Measurements from ENCODE around the gene RNASE9.
"Not testable (repeated sequence)": the region's sequence is repeated elsewhere in the genome, so short reads cannot be mapped to it uniquely, and the experiment has no call there.

The RNASE9 gene

DNA sequence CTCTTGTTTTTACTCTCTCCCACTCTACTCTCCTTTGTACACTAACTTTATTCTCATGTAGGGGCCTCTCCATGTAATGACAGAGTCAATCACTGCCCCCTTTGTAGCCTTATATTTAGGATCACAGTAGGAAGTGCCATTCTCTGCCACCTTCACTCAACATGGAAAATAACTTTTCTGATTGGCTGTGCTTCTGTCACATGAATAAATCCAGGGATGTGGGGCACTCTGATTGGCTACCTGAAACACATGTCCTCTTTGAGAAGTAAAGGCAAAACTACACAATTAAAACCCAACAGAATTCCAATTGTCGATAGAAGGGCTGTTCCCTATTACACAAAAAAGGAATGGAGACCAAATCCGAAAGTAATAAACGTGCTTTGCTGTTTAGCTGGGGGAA is at the start of gene RNASE9:
RNASE9 (minus strand) TSS at position 87 of the 400 bp plus-strand sequence.
- no peak for DNase-seq (ENCODE audit: low read depth in 2 of 2)

DNA sequence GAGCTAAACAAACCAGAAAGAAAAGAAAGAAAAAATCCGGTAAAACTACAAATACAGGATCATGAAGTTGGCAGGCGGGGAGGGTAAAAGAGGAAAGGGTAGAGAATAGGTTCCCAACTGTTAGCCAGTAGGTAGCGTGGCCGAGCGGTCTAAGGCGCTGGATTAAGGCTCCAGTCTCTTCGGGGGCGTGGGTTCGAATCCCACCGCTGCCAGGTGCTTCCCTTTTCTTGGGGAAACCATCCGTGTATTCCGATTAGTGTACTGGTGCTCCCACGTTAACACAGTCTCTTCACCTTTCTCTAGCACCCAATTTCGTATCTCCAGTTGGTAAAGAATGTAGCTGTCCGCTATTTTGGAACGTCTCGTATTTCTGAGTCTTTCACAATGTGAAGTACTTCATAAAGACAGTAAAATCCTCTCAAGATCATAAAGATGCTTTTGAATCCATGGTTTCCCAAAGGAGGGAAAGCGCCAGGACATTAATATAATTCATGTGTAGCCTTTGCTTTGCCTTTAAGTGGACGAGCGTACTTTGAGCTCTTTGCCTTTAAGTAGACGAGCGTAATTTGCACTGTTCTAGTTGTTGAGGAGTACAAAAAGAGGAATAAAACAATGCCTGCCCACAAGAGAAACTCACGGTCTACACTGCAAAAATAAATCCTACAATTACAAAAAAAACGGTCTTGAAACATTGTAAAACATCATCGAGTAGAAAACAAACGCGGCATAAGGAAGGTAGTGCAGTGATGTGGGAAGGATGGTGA is 49.3 kb upstream of the RNASE9 start:
- peak; percentile 56 to 64 for DNase-seq (ENCODE audit: low read depth in 2 of 2)

DNA sequence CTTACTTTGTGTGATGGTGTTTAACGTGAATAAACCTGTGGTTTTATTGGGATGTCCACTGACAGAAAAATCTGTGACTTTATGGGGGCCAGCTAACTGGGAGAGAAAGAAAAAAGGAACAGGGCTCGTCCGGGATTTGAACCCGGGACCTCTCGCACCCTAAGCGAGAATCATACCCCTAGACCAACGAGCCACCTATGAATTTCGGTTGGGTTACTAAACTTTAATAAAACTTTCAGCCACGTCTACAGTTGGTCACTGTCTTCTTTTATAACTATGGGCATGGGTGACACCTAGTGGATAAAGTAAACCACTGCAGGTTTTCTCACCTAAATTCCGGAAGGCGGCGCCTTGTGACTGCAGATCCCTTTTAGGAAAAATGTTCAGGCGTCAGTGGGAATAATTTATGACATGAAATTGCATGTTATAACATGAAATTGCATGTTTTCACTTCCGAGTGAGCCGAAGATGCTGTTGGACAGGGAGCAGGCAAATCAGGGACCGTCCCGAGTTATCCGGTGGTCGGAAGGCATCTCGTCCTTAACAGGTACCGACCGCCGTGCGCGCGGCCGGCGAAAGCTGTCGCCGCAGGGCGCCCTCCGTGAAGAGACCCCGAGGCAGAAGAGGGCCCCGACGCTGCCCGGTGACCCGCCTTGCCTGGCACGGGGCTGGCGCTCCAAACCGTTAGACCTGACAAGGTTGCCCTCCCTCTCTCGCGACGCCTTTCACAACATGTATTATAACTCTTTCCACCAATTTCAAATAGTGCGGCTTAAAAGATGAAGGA is 48.6 kb upstream of the RNASE9 start:
- peak; percentile 77 to 79 for DNase-seq (ENCODE audit: low read depth in 2 of 2)

DNA sequence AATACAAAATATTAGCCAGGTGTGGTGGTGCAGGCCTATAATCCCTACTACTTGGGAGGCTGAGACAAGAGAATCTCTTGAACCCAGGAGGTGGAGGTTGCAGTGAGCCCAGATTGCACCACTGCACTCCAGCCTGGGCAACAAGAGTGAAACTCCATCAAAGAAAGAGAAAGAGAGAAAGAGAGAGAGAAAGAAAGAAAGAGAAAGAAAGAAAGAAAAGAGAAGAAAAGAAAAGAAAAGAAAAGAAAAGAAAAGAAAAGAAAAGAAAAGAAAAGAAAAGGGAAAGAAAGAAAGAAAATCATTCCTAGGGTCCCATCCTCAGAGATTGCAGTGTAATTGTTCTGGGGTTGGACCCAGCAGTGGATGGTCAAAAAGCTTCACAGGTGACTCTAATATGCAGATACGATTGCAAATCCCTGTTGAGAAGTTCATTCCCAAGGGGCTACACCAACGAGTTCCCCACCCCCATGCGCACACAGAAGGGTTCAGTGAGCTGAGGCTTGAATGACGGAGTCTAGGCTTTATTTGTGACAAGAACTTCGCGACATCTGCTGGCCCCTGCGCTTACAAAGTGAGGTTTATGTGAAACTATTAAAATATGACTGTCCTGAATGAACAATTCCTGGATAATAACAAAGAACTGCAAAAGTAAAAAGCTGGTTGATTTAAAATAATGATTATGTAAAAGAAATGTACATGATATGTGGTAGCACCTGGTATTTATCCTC is 47.7 kb upstream of the RNASE9 start:
- no peak for DNase-seq (ENCODE audit: low read depth in 2 of 2)

DNA sequence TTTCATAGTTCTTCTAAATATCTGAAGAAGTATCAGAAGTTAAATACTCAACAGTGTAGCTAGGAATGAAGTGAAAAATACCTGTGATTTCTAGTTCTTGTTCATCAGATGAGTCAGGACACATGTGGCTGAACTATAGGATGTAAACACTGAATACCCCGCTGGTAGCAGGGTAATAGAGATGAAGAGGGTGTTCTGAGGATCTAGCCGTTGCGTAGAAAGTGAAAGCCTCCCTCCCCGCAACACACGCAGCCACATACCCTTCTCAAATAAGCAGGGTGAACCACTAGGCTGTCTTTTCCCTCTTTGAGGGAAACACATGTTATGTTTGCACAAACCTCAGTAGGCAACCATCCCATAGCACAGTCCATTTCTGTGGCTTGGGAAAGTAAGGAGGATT is 46.8 kb upstream of the RNASE9 start:
- DNase-seq (ENCODE audit: low read depth in 2 of 2) = no peak

DNA sequence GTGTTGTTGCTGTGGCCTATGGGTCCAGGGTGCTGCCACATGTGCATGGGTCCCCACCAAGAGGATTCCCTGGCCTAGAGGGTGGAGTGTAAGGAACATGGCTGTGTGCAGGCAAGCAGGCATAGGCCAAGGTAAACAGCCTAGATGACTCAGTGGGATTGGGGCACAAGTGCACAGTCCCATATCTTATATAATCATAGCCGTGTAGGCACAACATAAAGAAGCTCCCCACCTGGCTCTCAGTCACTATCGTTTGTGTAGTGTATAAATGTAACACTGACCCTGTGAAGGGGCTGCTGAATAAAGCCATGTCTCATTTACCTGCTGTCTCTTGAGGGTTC is 46.0 kb upstream of the RNASE9 start:
- no peak for DNase-seq (ENCODE audit: low read depth in 2 of 2)

DNA sequence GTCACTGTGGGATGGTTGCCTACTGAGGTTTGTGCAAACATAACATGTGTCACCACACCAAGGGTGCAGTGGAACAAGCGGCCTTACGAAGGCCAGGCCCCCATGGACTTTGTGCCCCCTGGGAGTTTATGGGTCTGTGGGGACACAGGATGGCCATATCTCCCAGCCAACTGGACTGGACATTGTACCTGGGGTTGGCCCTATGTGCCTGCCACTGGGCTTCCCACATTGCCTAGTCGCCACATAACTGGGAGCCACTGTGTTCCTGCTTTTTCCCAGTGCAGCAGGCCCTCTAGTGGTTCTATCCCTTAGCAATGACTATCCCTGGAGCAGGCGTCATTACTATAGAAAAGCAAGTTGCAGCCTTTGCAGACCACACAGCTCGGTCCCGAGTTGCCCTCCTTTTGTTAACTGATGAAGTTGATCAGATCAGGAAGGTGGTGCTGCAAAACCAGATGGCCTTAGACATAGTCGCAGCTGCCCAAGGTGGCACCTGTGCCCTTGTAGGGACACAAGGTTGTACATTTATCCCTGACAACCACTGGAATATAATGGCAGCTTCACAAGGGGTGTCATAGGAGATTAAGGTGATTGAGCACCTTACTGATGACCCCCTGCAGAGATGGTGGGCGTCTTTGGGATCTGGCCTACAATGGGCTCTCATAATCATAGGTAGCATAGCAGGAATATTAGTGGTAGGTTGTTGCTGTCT is 45.5 kb upstream of the RNASE9 start:
- DNase-seq (ENCODE audit: low read depth in 2 of 2) = no peak

DNA sequence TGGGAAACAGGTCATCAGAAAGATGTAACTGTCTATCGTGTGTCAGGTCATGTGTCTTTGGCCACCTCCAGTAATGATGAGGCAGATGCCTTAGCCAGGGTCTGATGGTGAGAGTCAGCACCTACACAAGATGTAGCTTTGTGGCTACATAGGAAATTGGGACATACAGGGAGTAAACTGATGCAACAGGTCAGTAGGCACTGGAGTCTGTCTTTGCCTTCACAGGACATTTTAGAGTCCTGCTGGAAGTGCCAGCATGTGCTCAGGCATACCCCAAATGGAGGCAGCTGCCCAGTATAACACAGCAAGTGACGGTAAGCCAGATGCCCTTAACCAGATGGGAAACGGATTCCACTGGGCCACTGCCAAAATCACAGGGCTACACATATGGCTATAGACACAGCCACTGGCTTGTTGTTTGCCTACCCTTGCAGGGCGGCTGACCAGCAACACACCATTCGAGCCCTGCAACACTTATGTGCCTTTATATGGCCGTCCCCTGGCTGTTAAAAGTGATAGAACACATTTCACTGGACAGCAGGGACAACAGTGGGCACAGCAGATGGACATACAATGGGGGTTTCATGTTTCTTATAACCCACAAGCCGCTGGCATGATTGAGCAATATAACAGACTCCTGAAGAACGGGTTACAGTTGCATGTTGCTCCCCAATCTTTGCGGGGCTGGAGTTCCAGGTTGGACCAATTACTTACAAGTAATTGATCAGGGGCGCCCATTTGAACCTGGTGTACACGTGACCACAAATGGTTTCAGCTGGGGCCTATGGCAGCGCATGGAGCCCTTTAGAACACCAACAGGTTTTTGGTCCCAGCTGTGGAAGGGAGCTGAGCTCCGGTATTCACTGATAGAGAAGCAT is 43.2 kb upstream of the RNASE9 start:
- no peak for DNase-seq (ENCODE audit: low read depth in 2 of 2)

DNA sequence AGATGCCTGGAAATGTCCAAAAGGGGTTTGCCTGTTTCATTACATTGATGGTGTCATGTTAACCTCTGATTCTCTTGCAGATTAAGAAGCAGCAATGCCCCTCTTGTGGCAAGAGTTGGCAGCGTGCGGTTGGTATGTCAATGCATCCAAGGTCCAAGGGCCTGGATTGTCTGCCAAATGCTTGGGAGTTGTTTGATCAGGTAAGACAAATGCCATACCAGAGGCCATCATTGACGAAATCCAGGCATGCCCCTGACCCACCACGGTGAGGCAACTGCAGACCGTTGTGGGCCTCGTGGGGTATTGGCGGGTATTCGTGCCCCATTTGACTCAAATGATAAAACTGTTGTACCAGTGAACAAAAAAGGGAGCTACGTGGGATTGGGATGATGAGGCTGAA is 41.7 kb upstream of the RNASE9 start:
- no peak for DNase-seq (ENCODE audit: low read depth in 2 of 2)

DNA sequence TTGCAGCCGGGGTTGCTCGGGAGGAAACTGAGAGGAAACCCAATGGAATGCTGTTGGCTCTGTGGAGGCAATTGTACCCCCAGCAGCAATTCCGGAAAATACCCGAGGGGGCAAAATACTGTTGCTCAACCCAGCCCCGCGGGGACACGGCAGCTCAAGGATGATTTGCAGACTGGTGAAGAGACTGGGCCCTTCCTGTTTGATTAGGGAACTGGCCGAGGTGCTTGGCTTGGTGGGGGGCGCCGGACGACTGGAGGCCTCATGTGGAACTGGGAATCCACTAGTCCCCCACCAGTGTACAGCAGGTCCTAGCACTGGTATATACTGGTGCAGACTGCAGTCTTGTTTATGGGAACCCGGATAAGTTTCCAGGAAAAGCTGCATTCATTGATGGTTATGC is 40.7 kb upstream of the RNASE9 start:
- no peak for DNase-seq (ENCODE audit: low read depth in 2 of 2)

DNA sequence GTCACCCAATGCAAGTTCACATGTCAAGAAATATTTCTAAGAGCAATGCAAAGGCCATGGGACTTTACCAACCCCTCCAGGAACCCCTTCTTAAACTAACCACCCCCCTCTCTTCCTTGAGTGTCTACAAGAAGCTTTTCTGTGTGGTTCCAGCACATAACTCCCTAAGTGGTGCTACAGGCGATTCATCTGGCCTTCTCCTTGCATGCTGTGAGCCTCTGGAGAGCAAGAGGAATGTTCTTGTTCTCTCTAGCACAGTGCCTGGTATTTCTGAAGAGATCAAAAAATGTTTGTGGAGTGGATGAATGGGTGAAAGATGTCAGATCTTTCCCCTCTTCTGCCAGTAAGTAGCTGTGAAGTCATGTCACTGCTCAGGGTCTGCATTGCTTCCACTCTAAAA is 36.3 kb upstream of the RNASE9 start:
- no peak for DNase-seq (ENCODE audit: low read depth in 2 of 2)

DNA sequence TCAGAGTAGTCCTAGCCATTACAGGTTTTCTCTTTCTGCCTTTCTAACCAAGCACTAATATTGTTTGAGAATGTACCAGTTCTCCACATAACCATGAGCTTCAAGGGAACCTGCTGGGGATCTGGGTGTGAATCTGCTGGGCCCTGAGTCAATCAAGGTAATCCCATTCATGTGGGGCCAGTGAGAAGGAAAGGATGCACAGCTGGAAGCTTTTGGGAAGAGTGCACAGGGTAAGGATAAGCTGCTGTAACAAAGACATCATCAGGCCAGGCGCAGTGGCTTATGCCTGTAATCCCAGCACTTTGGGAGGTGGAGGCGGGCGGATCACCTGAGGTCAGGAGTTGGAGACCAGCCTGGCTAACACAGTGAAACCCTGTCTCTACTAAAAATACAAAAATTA is 34.9 kb upstream of the RNASE9 start:
- DNase-seq (ENCODE audit: low read depth in 2 of 2) = not testable (repeated sequence)

DNA sequence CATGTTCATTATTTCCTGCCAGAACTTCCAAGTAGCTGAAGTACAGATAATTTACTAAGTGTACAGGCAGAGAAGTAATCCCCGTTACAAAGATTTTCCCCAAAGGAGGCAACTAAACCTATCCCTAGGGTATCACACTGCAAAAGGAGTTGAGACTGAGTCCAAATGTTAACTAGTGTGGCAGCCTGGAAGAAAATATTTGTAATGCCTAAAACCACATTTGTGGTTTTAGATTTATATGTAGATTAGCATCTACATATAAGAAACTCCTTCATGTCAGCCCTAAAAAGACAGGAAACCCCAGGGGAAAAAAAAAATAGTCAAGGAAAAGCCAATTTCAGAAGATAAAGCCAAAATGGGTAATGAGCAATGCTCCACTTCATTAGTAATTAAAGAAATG is 31.7 kb upstream of the RNASE9 start:
- no peak for DNase-seq (ENCODE audit: low read depth in 2 of 2)

DNA sequence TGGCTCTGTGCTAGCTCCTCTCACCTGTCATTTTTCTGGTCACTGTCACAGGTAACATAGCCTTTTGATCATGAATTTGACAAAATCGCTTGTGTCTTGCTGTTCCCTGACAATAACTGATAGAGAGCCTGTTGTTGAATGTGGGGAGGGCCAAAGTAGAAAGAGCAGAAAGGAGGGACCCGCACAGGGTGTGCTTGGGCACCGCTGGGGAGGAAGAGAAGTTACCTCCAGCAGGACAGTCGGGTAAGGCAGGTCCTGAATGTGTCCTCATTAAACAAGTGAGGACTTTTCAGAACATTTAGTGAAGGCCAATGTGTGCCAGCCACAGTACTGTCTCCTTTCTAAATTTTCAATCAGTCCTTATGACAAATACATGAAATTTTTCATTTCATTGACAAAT is 30.4 kb upstream of the RNASE9 start, which contains the start of gene RNASE12:
RNASE12 (minus strand) TSS at position 142 of the 400 bp plus-strand sequence. CDS start 653 bp downstream, outside the sequence.
- no peak for DNase-seq (ENCODE audit: low read depth in 2 of 2)

DNA sequence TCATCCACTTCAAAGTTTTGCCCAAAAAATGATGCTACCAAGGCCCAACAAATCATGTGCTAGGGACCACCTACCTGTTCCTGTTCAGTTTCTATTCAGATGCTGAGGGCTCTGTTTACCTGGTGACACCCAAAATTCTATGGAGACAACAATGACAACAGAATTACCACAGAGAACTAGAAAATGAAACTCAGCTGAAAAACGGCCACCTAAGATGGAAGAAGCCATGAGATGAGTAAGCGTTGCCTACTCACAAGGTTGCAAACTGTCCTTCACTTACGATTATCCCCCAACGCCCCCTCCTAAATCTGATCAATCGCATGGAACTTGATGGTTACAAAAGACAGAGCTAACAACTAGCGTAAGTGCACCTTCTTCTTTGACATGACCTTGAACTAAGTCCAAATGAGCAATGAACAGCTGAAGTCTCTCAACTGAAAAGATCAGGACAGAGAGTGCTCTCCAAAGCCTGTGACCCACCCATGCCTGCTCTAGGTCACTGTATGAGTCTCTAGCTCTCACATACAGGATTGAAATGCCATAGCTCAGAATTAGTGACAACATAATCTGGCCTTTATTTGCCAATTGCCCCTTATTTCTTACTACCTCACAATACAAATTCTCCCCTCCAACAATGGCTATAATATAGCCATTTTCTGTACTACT is 26.8 kb upstream of the RNASE9 start, which contains the start of gene RNASE11:
RNASE11 (minus strand) TSS at position 513 of the 666 bp plus-strand sequence.
- DNase-seq (ENCODE audit: low read depth in 2 of 2) = no peak

DNA sequence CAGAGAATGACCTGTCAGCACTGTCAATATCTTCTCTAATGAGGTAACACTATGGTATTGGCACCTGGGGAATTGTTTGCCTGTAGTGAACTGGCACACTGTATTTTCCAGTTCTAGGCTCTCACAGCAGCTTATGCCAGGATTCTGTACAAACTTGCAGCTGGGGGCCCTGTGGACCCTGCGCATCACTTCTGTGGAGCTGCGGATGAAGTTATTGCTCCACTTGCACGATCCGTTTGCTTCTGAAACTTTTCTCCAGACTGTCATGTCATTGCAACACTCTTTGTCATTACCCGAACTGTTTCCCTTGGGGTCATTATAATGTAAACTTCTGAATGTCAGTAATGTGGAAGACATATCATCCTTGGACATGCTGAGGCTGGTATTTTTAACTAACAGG is 23.1 kb upstream of the RNASE9 start:
- DNase-seq (ENCODE audit: low read depth in 2 of 2) = no peak

DNA sequence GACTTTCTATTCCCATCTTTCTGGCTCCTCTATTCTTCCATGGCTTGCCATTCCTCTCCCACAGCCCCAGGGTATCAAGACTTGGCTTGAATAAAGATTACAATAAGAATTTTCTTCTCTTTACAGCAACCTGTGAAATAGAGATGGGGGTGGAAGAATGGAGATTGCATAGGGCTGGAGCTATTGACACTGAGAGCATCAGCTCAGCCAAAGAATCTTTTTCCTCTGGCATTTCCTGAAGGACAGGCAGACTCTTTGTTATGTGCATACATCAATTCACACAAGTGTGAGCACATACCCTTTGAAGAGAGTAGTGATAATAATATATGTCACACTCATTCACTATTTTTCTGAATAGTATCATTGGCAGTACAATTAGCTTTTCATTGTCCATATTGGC is 22.3 kb upstream of the RNASE9 start:
- no peak for DNase-seq (ENCODE audit: low read depth in 2 of 2)

DNA sequence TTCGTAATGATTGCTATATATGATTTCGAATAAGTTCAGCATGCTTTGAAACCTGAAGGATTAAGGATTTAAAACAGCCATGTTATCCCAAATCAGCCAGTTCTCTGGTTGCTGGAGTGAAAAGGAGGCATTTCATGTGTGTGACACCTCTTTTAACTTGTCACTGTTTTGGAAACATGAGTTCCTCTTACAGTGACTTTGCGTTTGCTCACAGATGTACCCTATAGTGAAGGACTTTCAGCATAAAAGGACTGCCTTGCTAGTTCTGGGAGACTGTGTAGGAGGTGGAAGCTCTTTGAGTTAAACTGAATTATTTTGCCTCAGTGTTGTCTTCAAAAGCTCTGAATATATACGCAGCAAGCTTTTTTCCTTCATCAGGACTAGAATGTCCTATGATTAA is 19.4 kb upstream of the RNASE9 start:
- DNase-seq (ENCODE audit: low read depth in 2 of 2) = no peak

DNA sequence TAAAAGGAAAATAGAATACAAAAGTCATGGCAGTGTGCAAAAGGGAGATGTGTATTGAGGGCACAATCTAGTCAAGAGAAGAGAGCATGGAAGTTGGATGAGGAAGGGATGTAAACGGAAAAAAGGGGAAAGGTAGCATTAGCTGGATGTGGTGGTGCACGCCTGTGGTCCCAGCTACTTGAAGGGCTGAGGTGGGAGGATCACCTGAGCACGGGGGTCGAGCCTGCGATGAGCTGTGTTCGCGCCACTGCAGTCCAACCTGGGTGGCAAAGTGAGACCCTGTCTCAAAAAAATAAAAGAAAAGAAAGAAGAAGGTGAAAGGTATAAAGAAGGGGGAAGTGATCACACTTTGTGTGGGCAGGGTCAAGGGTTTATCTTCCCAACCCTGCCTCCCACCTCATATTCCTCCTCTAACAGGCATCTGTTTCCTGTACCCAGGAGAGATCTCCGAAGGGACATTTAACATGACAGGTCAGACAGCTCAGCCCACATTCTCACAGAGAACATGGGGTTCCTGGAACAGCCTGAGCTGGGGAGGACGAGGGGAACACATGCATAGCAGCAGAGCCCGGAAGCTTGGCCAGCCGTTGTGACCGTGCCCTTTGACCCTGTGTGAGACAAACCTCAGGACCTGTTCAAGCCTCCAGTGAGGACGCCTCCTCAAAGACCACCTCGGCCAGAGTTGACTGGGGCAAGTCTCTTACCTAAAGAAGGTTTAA is 18.1 kb upstream of the RNASE9 start:
- DNase-seq (ENCODE audit: low read depth in 2 of 2) = no peak

DNA sequence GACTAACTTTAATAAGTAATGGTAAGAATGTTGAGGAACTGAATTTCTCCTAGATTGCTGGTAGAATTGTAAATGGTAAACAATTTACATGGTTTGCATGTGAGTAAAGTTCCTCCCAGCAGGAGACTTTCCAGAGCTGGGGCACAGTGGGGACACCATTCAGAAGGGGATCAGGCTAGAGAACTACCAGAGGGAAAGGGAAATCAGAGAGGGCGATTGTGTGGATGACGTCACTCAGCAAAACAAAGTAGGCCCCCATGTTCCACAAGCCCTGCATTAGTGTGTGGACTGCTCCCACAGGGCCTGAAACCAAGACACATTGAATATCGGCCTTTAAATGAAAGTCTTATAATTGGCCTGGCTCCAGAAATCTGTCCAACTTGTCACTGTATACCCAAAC is 17.5 kb upstream of the RNASE9 start:
- no peak for DNase-seq (ENCODE audit: low read depth in 2 of 2)

Data from fibroblast of skin of left quadriceps (primary cell).